HG03066 (cell line): ENCODE measurements around the gene DISC1.

Experiments used
- ATAC-seq: cut with Tn5 transposase; IDR thresholded peaks from one replicate; pipeline ENCODE4 v1.9.1; 2021; ENCODE audit warnings: low read depth; ENCODE audit not compliant: unreplicated experiment

DISC1 gene

GRCh38 chr1:231693361-231694074 lies 66.9 kb downstream of the DISC1 start:
- no peak for ATAC-seq

DNA sequence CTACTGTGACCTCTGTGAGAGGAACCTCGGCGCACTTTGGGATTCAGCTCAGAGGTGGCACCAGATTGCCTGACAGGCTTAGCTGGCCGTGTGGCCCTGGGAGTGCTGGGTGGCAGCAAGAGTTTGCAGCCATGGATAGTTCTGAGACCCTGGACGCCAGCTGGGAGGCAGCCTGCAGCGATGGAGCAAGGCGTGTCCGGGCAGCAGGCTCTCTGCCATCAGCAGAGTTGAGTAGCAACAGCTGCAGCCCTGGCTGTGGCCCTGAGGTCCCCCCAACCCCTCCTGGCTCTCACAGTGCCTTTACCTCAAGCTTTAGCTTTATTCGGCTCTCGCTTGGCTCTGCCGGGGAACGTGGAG lies 67.5 kb downstream of the DISC1 start:
- no peak for ATAC-seq

DNA sequence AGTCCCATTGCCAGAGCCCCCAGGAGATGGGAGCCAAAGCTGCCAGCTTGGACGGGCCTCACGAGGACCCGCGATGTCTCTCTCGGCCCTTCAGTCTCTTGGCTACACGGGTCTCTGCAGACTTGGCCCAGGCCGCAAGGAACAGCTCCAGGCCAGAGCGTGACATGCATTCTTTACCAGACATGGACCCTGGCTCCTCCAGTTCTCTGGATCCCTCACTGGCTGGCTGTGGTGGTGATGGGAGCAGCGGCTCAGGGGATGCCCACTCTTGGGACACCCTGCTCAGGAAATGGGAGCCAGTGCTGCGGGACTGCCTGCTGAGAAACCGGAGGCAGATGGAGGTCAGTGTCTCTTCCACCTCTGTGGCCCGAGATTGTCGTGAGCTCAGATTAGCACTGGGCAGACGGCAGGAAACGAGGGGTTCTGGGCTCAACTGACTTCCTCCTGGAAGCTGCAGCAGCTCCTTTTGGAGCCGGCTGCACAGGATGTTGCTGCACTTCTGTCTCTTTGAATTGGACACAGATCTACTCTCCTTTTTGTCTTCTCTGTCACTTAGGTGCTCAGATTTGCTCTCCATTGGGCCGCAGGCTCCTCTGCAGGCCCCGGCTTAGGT lies 68.0 kb downstream of the DISC1 start:
- ATAC-seq = no peak

GRCh38 chr1:231695439-231696255 lies 69.1 kb downstream of the DISC1 start:
- ATAC-seq = no peak

DNA sequence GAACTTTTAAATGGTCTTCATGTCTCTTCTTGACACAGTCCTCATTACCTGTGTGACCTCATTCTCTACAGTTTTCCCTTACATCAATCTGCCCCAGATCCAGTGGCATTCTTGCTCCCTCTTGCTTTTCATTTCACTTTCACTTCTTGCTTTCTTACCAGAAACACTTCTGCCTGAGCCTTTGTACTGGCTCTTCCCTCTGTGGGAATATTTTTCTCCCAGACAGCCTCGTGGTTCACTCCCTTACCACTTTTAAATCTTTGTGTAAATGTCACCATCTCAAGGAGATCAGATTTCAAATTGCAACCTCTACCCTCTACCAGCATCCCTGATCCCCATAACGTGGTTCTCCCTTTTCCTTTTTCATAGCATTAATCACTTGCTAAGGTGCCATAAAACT lies 73.2 kb downstream of the DISC1 start:
- ATAC-seq = no peak

DNA sequence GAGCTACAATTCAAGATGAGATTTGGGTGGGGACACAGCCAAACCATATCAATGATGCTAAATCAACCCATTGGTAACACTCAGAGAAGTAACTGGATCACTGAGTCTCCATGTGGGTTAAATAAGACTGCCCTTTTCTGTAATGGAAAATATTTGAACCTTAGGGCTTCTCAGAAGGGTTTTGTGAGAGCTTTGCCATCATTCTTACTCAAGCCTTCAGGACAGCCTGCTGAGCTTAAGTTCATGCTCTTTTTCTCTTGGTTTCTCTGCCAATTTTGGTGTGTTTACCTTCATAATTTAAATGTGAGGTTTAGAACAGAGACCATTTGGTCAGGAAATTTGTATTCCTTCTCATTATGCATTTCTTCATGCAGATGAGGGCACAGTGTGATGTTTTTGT lies 74.7 kb downstream of the DISC1 start:
- ATAC-seq = no peak

DNA sequence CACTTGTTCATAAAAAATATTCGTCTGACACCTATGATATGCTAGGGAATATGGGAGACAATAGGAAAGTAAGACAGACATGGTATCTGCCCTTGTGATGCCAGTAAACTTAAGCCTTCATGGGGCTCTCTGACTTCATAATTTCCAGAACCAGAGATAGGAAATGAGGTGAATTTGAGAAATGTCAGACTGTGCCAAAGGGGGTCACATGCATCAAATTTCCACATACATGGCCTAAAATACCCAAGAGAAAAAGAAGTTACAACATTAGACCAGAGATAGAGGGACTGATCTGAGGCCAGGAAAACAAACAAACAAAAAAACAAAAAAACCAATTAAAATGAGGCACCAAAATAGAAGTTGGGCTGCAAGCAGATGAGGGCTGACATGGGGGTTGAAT lies 75.7 kb downstream of the DISC1 start:
- no peak for ATAC-seq

- no peak for ATAC-seq
Measured at GRCh38 chr1:231702804-231703203, 76.2 kb downstream of the DISC1 start.

DNA sequence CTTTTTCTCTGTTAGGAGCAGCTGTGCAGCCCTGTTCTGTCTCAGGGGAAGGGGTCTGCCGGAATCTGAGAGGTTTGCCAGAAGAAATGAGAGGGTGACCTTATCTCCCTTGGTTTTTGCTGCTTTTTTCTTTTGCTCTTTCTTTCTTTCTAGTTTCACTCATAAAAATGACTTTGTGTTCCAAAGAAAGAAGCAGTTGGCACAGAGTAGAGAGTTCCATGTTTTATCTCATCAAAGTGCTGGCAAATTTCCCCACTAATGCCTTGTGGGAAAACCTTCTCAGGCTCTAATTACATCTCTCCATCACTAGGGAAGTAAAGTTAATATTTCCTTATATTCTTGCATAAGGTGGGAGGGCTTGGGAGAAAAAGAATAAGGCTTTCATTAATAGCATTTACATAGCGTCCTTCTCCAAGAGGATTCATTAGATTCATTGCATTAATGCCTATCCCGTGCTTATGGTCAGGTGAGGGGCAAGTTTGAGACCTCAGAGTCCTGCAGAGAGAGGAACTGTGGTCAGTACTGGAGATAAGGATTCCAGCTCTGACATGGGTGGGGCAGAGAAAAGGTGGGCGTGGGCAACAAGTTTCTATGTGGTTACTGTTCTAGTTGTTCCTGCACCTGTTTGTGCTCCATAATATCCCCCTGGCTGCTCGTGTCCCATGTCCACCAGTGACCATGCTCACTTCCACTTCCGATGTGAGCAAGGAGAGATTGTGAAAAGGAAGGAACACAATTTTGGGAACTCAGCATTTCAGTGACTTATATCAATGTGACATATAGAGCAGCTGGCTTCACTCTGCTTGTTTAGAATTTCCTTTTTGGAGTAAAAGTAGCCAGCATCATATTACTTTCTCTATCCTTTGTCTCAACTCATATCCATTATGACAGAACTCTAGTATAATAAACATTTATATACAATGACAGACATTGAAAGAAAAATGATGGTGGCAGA lies 79.5 kb downstream of the DISC1 start:
- ATAC-seq = no peak

DNA sequence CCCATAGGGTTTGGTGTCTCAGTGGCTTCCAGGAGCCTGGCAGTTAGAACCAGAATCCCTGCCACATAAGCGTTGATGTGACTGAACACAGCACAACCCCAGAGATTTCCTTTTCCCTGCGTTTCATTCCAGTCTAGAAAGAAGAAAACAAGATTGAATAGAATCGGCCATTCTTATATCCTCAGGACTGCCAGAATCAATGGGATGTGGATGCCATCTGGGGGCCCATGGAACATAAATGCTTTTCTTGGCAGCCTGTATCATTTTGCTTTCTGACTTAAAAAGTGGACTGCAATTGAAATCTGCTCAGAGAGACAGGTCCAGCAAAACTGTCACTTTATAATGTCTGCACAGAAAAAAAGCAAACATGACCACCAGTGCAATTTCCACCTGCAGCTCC lies 80.3 kb downstream of the DISC1 start:
- no peak for ATAC-seq

DNA sequence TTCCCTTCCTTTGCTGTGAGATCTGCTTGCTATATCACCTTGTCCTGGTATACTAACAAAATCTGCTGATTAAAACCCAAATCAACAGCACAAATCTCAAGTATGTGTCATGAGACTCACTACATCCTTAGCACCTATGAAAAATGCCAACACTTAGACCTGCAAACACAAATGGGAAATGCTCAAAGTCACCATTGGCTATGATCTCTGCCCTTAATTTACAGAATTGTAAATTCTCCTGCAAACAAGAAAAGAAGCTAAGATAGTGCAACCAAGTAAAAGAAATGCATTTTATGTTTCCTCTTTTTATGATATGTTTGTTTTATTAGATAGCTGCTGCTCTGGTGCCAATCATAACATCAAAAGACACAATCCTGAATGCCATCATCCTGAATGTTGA lies 80.8 kb downstream of the DISC1 start:
- ATAC-seq = no peak

GRCh38 chr1:231708394-231708793 lies 81.8 kb downstream of the DISC1 start:
- ATAC-seq = no peak

DNA sequence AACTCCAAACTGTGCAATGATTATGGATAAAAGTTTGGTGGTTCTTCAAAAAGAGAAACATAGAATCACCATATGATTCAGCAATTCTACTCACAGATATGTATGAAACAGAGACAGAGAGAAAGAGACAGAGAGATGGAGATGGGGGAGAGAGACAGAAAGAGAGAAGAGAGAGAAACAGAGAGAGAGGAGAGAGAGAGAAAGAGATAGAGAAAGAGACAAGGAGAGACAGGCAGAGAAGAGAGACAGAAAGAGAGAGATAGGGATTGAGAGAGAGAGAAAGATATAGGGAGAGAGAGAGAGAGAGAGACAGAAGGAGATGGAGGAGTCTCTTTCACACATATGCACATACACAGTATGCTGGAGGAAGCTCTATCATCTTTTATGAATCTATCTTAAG lies 87.8 kb downstream of the DISC1 start:
- no peak for ATAC-seq

DNA sequence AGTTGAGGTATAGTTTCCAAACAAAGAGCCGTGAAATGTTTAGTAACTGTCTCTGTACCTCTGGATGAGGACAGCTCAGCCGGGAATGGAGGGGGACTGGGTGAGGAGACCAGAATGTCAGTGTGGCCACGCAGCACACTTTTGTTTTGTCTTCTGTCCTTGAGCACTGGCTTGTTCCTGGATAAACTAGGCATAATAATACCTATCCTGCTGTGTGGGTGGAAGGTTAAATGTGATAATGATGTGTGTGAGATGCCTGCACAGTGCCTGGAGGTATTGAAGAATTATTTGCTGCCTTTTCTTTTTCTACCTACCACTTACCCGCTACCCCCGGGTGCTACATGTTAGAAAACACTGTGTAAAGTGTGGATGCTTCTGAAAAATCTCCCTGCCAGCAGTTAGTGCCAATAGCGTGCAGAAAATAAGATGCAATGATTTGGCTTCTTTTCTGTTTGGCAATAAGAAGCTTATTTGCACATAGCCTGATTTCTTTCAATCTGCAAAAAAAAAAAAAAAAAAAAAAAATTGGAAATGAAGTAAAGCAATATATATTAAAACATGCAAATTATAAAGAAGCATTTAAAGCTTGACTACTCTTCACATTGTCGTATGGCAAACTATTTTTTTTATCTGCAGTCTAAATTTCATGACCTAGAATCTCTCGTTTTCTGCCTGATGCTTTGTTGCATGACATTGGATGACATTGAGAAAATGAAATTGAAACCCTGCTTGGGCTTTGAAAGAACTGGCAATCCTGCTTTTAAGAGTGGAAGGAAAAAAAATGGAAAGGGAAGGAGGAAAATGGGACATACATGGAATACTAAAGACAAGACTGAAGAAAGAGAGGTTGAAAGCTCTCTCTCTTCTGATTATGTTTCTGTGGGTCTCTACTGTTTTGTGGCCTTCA lies 89.5 kb downstream of the DISC1 start:
- ATAC-seq = no peak

DNA sequence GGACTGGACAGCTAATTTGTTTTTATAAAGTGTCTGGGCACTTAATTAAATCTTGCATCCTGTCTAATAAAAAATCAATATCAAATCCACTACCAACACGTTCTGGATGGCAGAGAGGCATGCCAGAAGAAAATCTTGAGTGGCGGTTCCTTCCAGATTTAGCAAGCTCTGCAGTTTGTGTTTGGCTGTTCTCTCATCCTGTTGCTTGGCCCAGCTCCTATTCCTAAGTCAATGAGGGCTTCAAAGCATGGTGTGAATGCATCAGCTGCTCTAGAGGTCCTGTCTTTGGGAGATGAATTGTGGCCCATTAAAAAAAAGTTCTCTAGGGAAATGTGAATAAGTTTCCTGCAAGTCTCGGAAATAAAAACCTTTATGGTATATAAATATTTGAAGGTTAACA lies 90.3 kb downstream of the DISC1 start:
- ATAC-seq = no peak

DNA sequence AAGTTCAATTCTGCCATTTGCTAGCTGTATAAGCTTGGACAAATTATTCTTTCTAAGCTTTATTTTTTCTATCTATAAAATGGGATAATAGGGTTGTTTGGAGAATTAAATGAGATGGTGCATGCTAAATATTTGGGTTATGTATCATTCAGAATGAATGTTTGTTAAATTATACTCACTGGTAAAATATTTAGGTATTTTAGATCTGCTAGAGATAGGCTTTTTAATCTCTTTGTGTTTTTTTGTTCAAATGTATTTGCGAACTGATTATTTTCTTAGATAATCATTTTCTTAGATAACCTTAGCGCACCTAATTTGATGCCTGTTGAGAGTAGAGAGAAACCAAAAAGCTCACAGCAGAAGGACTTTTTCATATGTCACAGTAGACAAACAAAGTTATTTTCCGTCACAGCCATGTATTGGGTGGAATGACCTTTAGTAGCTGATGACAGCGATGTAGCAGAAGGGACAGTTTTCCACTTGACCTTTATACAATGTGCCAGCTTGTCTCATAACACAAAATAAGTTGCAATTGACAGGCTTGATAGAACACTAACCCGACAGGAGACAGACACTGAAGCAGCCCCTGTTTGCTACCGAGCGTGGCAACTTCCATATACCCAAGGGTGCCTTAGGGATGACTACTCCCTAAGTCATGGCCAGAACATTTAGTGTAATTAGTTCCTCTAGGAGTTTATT lies 93.0 kb downstream of the DISC1 start:
- ATAC-seq = no peak

DNA sequence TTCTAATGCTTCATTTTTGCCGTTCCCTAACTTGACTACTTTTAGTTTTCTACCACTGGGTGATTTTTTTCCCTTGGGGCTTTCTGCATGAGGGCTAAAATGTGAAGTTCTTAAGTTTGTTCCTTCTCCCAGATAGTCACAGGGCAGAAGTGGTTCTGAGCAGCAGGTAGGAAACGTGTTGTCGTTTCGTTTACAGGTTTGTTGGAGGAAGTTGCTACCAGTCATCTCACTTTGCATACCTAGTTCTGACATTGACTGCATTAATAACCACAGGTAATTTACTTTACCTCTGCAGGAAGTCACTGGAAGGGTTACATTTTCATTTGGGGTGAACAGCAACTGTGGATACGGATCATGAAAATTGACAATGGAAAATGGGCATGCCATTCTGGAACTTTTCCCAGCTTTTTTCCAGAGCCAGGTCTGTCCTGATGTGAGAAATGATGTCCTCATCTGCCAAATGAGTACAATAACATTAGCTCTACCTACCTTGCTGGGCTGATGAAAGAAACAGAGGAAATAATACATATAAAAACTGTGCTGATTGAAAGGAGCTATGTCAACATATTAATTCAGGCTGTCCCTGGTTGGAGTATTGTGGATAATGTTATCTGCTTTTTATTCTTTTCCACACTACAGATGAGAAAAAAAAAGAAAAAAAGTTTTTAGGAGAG lies 94.2 kb downstream of the DISC1 start:
- no peak for ATAC-seq

DNA sequence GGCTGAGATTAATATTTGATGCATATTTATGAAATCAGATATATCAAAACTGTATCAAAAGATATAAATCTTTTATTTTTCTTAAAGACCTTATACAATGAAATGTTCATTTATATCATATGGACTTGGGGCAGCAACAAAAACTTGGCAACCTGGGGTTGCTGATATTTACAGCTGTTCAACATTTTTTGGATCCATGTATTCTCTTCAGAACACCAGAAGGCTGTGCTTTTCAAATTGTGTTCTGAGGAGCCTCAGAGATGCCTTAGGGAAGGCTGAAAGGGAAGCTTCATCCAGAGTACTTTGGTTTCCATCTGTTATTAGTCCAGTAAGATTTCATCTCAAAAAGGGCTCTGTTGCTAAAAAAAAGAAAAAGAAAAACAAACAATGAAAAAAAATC lies 94.8 kb downstream of the DISC1 start:
- no peak for ATAC-seq

- ATAC-seq = no peak
Measured at GRCh38 chr1:231722356-231722755, 95.8 kb downstream of the DISC1 start.
